Stimulated activated naive CD4-positive, alpha-beta T cell treated with Interleukin-2 at 50 U/mL for 16 hours (primary cell): ENCODE measurements around the gene SYTL2.

ENCODE experiments used
- DNase-seq: peaks from one replicate; lab custom pipeline; 2025; lab: John Stamatoyannopoulos, UW

The SYTL2 gene

DNA sequence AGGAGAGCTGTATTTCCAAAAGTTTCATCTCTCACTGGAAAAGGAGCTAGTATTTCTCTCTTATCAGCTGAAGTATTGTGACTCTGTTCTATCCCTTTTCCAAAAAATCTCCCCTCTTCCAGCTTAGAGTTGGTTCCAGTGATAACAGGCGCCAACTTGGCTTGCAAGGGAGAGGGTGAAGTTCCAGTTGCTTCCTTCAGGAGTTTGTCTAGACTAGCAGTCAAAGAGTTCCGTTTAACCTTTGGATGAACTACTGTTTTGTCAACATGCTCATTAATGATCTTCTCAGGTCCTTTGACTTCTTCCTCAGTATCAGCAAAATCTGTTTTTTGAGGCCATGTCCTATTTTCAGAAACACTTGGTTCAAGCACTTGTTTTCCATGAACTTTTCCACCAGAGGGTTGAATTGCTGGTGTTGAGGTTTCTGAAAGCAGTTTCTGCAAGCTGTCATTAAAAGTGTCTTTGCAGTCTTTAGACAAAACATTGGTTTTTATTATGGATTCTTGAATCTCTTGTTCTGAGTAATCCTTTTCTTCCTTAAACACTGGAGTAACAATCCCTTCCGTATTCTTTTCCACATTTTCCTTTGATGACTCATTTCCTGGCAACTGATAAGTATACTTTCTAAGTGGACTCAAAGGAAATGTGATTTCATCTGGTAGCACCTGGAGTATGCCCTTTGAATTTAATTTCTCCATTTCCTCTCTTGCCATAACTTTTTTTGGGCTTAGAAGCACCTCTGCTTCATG is 85.3 kb downstream of the SYTL2 start:
- no peak for DNase-seq

GRCh38 chr11:85724748-85725465 is 86.0 kb downstream of the SYTL2 start:
- no peak for DNase-seq

- no peak for DNase-seq
Observed at GRCh38 chr11:85723088-85723487, 87.9 kb downstream of the SYTL2 start.

DNA sequence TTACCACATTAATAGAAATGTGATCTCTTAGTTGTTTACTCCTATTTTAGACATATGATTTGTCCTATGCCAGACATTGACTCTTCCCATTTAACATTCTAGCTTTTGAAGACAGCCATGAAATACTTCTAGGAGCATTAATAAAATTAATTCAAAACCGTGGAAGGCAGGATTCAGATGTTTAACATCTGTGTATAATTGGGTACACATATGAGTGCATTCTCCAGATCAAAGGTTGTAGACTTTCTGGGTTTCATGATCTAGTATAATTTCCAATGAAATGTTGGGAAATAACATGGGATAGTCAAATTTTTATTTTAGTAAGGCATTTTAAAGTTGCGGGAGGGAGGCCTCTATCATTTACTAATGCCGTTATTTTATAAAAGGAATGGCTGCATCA is 89.8 kb downstream of the SYTL2 start:
- DNase-seq, result no peak

DNA sequence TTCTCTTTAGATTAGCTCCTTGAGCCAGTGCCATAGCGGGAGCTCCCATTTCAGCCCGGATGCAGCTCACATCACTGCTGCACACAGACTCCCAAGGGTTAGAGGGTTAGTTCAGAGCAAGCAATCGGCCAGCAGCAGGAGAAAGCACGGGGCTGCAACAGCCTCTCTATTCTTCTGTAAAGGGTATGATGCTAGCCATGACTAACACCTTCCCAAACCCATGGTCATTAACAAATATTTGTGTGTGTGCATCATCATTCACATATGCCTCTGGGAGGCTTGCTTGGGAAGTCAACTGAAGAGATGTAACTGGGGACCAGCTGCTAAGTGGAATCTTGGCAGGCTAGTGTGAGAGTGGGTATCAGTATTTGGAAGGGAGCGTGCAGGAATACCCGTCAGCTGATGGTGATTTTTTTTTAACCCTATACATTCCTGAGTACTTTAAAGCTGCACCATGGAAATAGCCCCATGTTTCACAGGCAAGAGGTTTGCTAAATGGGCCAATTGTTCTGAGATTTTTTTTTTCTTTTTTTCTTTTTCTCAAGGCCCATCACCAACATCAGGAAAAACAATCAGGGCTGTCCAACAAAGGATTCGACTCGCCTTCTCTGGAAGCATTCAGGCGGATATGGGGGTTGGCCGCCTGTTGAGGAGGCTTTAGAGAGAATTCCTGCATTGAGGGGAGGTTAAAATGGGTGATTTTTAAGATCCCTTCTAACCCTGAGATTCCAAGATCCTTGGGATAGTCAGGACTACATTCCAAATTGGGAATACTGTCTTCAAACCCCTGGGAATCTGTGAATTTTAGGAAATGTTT is 91.7 kb downstream of the SYTL2 start:
- no peak for DNase-seq

- no peak for DNase-seq
Observed at GRCh38 chr11:85718126-85718943, 92.6 kb downstream of the SYTL2 start.

GRCh38 chr11:85717429-85717828 is 93.5 kb downstream of the SYTL2 start:
- no peak for DNase-seq

DNA sequence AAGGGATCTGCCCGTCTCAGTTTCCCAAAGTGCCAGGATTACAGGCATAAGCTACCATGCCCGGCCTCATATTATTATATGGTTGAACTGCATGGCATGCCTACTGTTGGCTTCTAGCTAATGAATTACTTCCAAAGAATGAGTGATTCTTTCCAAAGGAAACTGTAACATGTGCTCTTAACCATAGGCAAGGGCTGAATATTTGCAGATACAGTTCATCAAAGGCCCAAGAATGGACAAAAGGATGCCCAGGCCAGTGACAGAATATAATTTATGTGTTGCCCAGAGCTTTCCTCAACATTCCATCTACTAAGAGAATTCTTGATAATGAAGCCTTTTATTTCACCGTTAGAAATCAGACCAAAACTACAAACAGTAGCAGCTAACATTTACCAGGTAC is 98.0 kb downstream of the SYTL2 start:
- DNase-seq, result no peak

- DNase-seq, result no peak
Observed at GRCh38 chr11:85710917-85711316, 100.0 kb downstream of the SYTL2 start.

DNA sequence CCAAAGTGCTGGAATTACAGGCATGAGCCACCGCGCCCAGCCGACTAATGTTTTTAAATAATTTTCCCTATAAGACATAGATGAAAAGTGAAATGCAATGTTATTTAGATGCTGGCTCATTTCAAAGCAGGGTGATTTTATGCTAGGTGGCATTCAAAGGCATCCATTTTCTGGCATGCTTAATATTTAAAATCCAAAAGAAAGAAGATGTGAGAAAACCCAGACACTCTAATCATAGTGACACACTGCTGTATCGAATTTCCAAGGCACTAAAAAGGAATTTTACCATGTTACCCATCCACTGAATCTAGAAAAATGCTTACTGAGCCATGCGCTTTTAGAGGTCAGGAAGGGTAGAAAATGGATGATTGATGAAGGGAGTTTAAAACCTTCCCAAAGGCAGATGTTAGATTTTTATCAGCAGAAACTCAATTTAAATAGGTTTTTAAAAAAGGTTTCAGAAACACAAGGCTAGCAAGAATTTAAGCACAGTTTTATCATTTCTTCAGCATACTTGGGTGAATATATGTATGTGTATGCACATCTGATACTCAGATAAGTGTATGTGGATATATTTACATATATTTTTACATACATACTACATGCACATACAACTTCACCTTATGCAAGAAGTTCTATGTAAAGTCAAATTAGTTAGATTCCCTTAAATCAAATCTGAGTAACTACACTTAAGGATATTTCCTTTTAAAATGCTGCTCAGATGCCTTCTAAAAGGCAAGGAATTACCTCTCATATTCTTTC is 100.8 kb downstream of the SYTL2 start:
- DNase-seq, result no peak

- DNase-seq, result no peak
Observed at GRCh38 chr11:85705800-85706199, 105.1 kb downstream of the SYTL2 start.

DNA sequence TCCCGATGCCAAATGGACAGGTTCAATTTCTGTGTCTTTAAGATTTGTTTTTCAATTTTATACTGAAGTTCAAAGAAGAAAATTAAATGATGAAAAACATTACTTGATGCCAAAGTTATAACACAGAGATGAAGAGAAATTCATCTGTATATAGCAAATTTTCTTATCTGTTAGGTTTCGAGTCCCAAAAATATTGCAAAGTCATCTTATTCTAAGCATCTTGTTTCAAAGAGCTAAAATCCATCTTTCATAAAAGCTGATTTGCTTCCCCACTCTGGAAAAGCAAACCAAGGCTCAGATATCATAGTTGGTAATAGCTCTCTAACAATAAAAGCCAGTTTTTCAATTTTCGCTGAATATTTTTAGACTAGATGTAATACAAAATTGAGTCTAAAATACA is 106.0 kb downstream of the SYTL2 start:
- no peak for DNase-seq

GRCh38 chr11:85699957-85700741 is 110.8 kb downstream of the SYTL2 start:
- no peak for DNase-seq

DNA sequence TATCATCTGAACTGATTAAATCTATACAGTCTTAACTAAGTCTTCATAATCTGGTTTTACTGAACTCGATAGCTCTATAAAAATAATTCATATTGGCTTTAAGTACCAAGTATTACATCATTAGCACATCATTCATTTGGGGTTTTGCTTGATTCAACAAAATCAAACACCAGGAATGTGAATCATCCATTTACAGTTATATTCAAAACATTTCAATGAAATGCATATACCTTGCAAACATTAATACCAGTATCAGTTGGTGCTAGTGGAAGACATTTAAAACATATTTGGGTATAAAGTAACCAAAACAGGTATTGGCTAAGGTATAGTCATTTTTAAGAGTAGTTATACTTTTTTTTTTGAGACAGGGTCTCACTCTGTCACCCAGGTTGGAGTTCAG is 112.7 kb downstream of the SYTL2 start:
- DNase-seq, result no peak

- DNase-seq, result no peak
Observed at GRCh38 chr11:85697747-85698146, 113.2 kb downstream of the SYTL2 start.

DNA sequence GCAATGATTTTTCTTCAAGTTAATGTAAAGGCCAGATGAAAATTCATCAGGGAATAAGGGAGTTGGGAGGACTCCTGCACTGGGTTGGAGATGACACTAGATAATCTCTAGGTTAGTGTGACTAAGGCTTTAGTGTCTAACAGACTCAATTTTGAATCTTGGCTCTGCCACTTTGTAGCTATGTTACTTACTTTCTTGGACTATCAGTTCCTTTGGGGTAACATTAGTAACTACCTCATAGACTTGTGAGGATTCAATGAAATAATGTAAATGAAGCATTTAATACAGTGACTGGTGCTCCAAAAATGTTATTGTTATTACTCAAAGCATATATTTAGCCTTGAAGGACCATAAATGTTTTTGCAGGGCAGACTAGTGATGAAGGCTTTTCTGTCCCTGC is 115.4 kb downstream of the SYTL2 start:
- no peak for DNase-seq

- DNase-seq, result no peak
Observed at GRCh38 chr11:85694385-85694980, 116.5 kb downstream of the SYTL2 start.

- no peak for DNase-seq
Observed at GRCh38 chr11:85685820-85686459, 125.0 kb downstream of the SYTL2 start, which contains the start of gene CCDC89. TSS of gene CCDC89 (minus strand) at chr11:85686195. CDS start at chr11:85686130, 65 bp downstream.

- no peak for DNase-seq
Observed at GRCh38 chr11:85685125-85685819, 125.7 kb downstream of the SYTL2 start.
